HG03520 (cell line): Measurements from ENCODE around the gene ABCA3.

Source experiments
- ATAC-seq: cut with Tn5 transposase; IDR thresholded peaks from one replicate; pipeline ENCODE4 v1.9.1; 2021; ENCODE audit warnings: mild to moderate bottlenecking, moderate library complexity; ENCODE audit not compliant: unreplicated experiment

Gene ABCA3

DNA sequence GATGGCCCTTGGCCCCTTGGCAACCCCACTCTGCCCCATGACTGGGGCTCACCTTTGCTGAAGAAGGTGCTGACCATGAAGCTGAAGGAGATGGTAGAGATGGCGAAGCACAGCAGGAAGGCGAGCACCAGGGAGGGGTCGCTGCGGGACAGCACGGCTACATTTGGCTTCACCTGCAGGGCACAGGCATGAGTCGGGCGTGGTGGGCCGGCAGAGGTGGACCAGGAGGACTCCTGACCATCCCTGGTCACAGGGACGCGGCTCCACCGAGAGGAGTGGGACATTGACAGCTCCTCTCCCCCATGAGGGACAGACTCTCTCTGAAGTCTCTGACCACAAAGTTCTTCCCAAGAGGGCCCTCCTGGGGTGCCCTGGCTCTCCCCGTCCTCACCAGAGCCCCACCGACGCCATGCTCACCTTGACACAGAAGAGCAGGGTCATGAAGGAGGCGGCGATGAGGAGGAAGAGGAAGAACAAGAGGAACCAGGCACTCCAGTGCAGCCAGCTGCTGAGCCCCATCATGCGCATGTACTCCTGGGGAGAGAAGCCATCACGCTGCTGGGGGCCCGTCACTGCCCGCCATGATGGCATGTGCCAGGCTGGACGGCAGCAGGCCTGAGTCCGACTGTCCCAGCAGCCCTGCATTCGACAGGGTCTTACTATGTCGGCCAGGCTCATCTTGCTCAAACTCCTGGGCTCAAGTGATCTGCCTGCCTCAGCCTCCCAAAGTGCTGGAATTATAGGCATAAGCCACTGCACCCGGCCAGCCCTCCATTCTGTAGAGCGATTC, 23.1 kb downstream of the ABCA3 start:
- ATAC-seq = no peak

DNA sequence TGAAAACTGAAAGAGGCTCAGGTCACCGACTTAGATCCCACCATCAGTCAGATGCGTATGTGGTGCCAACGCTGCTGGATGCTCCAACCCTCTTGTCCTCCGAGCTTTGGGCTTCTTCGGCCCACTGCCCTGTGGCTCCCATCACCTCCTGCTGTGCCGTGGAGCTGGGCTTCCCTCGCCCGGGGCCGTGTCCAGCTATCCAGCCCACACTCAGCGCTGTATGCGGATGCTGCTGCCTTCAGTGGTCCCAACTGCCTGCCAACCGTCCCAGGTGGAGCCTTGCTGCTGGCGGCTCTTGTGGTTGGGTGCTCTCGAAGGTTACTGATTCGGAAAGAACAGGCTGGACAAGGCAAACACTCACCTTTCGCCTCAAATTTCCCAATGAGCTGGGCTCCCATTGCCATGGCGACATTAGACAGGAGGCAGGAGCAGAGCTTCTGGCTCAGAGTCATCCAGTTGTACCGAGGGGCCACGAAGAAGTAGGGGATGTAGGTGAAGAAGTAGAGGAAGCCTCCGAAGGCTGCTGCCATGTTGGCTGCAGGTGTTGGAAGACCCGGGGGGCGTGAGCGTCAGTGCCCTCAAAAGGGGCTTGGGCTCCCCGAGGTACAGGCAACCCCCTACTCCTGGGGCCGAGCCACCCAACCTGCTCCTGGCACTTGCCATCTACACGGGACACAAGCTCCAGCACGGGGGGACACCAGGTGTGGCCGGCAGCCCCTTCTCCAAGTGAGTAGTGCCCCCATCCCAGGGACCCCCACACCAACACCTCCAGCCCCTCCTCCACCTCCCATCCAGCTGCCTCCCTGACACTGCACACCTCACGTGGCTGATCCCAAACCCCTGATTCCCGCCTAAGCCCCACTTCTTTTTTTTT, 32.2 kb downstream of the ABCA3 start:
- ATAC-seq = no peak

DNA sequence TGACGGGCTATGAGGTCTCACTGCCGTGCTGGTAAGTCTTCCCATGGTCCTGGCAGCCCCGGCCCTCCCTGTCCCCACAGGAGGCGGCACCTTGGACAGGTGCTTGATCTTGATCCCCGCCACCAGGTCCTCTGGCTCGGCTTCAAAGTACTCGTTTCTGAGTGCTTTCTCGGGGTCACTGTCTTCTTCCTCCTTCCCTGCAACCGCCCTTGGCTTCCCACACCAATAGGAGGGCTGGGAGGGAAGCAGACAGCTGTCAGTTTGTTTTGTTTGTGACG, 40.7 kb downstream of the ABCA3 start:
- no peak for ATAC-seq

DNA sequence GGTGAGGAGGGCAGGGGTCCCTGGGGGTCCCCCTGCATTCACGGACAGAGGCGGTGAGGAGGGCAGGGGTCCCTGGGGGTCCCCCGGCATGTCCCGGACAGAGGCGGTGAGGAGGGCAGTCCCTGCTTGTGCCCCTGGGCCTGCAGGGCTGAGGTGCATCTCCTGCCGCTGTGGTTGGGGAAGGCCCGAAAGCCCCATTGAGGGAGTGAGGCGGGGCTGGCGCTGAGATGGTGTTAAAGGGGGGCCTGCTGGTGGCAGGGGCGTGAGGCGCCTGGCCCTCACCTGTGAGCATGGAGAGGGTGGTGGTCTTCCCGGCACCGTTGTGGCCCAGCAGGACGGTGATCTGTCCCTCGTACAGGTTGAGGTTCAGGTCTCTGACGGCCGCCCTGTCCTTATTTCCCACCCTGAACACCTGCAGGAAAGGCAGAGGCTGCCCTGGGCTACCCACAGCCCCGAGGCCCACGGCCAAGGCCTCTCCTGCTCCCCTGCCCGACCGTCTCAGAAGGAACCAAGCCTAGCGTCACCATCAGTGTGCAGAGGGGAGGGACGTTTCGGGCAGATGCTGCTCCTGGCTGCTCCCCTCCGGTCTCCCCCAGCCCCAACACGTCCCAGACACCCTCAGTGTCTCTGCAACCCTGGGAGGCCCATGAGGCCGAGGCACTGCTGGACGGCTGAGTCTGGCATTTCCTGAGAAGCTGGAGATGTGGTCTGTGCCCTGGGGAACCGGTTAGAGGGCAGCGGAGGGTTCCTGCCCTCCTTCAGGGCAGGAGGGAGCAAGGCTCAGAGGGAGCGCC, 41.2 kb downstream of the ABCA3 start:
- no peak for ATAC-seq

DNA sequence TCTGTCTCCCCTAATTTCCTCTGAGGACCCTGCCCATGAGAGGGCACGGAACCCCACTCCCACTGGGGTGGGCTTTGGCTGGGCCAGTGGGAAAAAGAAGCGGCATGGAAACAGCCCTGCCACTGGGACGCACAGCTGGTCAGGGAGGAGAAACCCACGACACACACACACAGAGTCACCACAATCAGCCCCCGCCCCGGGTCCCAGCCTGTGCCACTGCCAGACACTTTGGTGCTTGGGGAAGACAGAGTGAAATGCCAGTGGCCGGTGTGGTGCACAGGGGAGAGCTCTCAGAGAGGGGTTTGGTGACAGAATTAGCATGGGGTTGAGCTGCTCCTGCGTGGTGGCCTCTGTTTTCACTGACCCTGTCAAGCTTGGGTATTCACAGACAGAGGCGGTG, 41.9 kb downstream of the ABCA3 start:
- ATAC-seq = no peak

DNA sequence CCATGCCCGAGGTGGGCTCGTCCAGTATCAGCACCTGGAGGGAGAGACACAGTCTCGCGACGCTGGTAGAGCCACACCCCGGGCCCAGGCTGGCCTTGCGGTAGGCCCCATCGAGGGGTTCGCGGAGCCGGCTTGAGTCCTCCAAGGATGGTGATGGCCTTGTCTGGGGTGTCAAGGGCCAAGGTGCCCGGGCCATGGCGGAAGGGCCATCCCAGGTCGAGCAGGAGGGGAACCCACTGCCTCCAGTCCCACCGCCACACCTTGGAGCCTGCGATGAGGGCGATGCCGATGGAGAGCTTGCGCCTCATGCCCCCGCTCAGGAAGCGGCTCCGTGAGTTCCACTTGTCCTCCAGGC, 43.0 kb downstream of the ABCA3 start:
- ATAC-seq = no peak

DNA sequence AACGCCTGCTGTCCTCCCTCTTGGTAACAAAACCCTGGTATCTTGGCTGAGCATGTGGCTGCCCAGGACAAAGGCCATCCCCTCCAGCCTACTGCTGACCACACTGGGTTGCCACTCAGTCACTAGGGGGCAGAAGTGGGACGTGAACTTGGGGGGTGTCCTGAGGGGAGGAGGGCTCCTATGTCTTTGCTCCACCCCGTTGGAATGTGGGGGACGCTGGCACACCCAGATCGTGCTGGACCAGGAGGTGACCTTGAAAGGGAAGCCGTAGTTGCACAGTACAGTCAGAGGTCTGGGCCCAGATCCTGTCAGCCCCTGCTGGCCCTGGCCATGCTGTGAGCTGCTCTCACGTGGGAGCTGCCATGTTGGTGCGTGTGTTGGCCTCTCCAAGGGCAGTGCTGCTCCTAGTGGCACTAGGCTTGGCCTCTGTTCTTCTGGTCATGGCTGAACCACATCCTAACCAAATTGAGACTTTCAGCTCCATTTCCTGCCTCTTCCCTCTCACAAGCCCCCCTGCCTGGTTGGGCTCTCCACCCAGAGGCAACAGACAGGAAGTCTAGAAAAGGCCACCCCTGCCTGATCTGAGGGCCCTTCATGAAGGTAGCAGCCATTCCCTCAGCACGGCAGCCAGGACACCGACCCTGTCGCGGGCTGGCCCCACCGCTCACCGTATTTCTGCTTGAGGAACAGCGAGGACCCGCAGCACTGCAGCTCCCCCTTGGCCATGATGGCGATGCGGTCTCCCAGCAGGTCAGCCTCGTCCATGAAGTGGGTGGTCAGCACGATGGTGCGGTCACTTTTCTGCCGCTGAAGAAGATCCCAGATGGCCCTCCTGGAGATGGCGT, 43.6 kb downstream of the ABCA3 start:
- no peak for ATAC-seq

DNA sequence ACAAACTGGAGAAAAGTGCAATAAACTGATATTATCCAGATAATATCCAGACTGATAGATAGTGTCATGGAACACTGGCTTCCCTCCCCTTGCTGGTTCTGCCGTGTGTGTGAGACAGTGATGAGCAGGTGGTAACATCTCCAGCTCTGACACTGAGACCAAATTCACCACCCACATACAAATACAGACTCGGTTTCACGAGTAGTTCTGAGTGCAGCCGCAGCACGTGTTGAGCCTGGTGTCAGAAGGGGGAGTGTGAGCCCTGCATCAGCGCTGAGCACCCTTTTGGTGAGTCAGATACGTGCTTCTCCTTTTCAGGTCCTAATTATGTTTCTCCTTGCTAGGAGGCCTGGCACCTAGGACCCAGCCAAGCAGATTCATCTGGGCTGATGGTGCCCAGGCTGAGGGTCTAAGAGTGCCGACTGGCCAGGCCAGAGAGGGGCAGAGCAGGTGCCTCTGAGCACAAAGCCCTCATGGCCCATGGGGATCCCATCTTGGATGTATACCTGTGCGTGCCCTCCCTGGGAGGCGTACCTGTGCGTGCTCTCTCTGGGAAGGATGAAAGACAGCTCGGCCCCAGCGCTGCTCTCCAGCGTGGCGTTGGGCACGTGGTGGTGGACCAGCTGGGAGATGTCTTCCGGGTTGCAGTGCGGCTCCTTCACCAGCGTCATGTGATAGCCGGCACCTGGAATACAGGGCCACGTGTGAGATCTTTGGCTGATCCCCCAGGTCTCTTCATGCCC, 45.3 kb downstream of the ABCA3 start:
- no peak for ATAC-seq

DNA sequence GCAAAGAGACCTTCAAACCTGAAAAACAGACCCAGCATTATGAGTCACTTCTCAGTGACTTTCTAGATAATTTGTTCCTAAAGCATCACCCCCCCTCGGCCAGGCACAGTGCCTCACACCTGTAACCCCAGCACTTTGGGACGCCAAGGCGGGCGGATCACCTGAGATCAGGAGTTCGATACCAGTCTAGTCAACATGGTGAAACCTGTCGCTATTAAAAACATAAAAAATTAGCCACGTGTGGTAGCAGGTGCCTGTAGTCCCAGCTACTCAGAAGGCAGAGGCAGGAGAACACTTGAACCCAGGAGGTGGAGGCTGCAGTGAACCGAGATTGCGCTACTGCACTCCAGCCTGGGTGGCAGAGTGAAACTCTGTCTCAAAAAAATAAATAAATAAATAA, 48.3 kb downstream of the ABCA3 start:
- ATAC-seq = no peak

DNA sequence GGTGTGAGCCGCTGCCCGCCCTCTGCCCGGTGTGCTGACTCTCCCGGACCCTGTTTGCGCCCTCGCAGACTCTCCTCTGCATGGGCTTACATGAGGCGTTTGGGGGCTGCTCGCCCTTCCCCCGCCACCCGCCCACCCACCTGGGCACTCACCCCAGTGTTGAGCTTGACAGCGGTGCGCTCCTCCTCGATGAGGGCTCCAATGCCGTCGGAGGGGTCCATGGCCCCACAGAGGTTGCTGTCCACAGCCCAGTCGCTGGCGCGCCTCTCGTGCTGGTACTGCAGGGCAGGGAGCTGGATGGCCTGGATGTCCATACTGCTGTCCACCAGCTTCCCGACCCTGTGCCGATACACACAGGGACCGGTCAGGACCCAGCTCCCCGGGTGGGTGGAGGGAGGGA, 51.2 kb downstream of the ABCA3 start:
- ATAC-seq = no peak

DNA sequence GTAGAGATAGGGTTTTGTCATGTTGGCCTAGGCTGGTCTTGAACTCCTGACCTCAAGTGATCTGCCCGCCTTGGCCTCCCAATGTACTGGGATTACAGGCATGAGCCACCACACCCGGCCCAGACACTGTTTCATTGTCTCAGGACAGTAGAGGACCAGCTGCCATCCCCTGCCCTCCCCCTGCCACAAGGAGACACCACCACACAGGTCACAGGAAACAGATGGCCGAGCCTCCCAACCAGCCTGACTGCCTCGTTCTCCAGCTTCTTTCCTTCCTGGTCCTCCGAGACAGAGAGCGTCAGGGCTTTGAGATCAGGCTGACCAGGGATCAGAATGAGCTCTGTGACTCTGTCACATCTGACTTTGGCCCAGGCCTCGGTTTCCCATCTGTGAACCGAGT, 51.8 kb downstream of the ABCA3 start:
- no peak for ATAC-seq

DNA sequence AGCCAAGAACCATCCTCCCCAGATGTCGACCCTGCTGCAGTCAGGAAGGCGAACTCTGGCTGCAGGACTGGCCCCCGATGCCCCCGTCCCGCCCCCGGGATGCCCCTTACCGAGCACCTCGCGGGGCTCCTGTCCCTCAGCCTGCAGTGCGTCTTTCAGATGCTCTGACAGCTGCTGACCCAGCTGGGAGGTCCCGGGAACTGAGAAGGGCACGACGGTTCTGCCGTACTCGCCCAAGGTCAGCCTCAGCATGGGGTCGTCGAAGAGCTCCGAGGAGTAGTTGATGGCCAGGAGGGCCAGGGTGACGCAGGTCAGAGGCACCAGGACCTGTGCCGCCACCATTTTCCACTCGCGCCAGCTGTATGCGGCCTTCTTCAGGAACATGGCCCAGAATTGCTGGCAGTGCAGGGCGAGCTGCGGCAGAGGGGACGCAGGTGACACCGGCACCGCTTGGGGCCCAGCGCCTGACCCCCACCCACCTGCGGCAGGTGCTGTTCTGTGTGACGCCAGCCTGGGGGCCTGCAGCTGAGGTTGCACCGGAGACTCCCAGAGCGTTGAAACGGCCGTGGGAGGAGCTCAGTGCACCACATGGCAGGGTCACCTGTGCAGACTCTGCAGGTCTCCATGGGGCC, 52.5 kb downstream of the ABCA3 start:
- ATAC-seq = no peak

DNA sequence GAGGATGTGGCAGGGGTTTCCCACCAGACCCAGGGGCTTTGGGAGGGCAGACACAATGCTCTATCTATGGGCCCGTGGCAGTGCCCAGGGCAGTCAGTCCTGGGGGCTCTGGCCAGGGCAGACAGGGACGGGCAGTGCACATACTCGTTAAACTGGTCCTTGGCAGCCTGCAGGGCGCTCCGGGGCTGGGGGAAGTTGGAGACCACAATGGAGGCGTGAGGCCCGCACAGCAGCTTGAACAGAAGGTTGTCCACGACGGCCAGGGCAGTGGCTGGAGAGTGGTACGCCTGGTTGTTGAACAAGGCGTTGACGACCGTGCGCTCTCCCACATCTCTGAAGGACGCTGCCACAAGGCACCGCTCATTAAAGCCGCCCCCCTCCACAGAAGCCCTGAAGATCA, 54.0 kb downstream of the ABCA3 start:
- ATAC-seq = no peak

DNA sequence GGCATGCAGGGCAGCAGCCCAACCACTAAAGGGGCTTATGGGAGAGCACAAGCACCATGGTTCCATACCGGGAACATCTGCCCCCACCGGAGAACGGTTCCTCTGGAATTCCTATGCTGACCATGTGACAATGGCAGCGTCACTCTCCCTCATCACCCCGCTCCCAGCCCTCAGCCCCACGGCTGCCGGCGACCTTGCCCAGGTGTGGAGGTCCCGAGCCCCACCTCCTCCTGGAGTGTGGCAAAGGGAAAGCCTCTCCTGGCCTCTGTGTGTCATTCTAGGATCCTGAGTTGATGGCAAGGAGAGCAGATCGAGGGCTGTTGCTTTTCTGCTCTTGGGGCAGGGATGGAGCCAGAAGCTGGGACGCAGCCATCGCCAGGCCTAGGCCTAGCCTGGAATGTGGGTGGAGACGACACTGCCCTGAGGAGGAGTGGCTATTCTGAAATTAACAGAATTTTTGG, 54.8 kb downstream of the ABCA3 start:
- no peak for ATAC-seq

DNA sequence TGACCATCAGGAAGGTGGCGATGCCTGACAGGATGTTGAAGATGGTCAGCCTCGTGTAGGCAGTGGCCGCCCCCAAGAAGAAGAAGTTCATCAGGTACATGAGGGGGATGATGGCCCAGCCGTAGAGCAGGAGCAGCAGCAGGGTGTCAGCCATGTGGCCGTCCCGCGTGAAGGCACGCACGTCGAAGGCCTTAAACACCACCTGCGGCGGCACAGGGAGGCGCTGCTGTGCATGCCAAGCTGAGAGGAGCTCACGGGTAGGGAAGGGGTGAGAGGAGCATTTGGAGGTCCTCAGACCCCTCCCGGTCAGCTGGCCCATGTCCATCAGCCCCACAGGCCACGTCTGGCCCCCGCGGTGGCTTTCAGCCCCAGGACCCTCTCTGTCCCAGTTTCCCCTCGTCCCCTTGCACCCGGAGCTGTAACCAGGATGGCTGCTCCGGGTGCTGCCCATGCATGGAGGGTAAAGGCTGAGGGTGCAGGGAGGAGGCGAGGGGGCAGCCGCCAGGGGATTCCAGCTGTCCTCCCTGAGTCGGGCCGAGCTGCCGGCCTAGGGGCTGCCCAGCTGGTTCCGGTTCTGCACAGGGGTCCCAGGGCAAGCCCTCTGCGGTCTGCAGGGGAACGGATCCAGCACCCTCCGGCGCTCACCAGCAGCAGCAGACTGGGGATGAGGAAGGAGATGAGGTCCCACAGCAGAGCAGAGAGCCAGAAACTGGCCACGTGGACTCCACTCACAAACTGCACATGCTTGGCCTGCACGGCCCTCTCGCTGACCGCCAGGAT, 55.5 kb downstream of the ABCA3 start:
- no peak for ATAC-seq

DNA sequence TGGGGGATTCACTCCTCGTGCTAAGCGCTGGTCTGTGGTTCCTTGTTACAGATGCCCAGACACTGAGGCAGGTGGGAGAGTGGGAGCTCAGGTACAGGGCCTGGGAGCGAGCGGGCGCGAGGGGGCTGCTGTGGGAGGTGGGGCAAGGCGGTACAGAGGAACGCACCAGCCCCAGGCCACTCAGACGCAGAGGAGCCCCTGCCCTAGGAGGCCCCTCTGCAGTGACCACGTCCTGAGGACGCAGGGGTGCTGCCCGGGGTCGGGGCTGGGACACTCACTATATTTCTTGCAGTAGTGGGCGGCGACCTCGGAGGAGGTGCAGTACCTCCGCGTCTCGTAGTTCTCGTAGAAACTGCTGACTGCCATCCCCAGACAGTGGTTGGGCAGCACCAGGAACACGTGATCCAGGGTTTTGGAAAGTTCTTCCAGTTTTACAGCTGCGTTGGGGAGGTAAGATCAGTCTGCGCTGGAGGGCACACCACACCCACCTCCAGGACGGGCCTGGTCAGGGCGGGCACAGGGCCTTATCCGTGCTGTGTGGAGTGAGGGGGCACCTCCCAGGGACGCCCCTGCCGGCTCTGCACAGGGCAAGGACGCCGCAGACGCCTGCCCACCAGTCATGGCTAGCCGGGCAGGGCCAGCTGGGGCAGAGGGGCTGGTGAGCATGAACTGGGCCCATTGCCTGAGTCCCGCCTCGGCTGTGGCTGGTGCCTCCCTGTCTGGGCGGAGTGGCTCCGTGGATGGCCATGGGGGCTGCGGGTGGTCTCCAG, 56.3 kb downstream of the ABCA3 start:
- ATAC-seq = no peak

DNA sequence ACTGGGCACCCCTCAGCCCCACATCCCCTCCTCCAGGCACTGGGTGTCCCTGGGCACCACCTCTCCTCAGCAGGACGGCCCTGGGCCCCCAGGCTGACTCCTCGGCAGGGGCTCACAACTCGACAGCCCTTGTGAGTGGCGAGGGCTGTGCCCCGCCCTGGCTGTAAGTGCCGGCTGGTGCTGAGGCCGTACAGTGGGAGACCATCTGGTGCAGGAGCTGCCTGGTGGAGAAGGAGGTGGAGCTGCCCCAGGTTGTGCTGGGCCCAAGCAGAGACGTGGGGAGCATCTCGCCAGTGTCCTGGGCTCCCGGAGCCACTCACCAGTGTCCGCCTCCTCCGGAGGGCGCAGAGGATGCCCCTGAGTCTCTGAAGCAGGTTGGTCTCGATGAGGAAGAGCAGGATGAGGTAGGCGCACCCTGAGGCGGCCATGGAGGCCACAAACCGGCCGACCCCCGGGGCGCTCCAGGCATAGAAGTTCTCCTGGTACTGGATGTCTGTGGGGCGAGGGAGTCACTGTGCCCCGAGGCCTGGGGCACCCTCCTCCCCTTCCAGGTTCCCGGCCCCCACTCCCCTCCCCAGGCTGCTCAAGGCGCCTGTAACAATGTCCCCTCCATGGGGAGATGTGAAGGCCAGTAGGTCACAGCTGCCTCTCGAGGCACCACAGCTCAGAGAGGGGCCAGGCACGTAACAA, 57.5 kb downstream of the ABCA3 start:
- ATAC-seq = no peak

DNA sequence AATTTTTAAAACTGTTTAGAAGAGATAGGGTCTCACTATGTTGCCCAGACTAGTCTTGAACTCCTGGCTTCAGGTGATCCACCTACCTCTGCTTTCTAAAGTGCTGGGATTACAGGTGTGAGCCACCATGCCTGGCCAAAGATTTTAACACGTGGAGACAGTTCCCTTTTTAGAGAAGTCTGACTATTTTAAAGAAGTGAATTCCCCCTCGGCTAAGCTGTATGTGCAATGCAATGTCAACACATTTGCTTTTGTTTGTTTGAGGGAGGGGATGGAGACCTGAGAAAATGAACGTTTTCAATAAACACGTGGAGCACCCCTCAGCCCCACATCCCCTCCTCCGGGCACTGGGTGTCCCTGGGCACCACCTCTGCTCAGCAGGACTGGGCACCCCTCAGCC, 58.3 kb downstream of the ABCA3 start:
- no peak for ATAC-seq
